B cell (primary cell): Measurements from ENCODE around the gene APOL3. TPM values are rescaled to one million over a fixed set of nuclear protein-coding genes. Genes with fewer than 3 reads are reported as not detected.
A peak's percentile ranks its signal among the peaks of the same experiment; 100 is the strongest.

Experiments used
- ATAC-seq: fragments of 200-7000 bp; cut with Tn5 transposase; one replicate; pipeline ENCODE4 v1.10.0; 2021; ENCODE audit warnings: low read depth, mild to moderate bottlenecking, moderate number of reproducible peaks, moderate library complexity
- CTCF ChIA-PET: fragments of 350-600 bp; sonication (Branson Sonifier 250); formaldehyde crosslinking; loops from one replicate; lab custom pipeline; 2021; ENCODE audit warnings: antibody characterized with exemption, inconsistent platforms; lab: Charles Lee
- POLR2A ChIA-PET: fragments of 350-600 bp; sonication (Branson Sonifier 250); formaldehyde crosslinking; loops from one replicate; lab custom pipeline; 2021; ENCODE audit warnings: antibody characterized with exemption; lab: Charles Lee
- DNase-seq: peaks from one replicate; pipeline ENCODE4 v3.0.0; 2013
- H2AFZ ChIP-seq: 2 replicates; pipeline ENCODE4 v1.6.1; 2012; ENCODE audit warnings: mild to moderate bottlenecking, low read depth, low read length; ENCODE audit not compliant: insufficient read depth, poor library complexity, severe bottlenecking
- H3K27ac ChIP-seq, 2 donors: 1 replicate in 1 of 2; 2 replicates in 1 of 2; pipeline ENCODE4 v1.5.1; 2012 to 2013; ENCODE audit warnings: low read length in 2 of 2, mild to moderate bottlenecking in 2 of 2, moderate library complexity in 1 of 2
- H3K27me3 ChIP-seq, 4 experiments: fragments of 200-600 bp in 1 of 4; sonication (generic) in 1 of 4; replicated peaks in 1 of 4; 1 replicate in 2 of 4; 2 replicates in 2 of 4; pipeline versions ENCODE4 v1.6.1 to v1.7.0; 2013 to 2016; ENCODE audit warnings: low read length in 3 of 4, mild to moderate bottlenecking in 2 of 4, mixed read lengths in 1 of 4, moderate library complexity in 1 of 4; ENCODE audit not compliant: insufficient read depth in 4 of 4, control insufficient read depth in 3 of 4; ENCODE audit errors: control extremely low read depth in 1 of 4
- H3K36me3 ChIP-seq, 2 experiments: replicated peaks in 1 of 2; 1 replicate in 1 of 2; 2 replicates in 1 of 2; pipeline versions ENCODE4 v1.6.1 to v1.7.1; 2013; ENCODE audit warnings: low read length in 1 of 2; ENCODE audit not compliant: insufficient read depth in 2 of 2, control insufficient read depth in 1 of 2; ENCODE audit errors: control extremely low read depth in 1 of 2, extremely low read depth in 1 of 2
- H3K4me1 ChIP-seq, 2 donors: fragments of 200-600 bp in 1 of 2; sonication (generic) in 1 of 2; 1 replicate in 1 of 2; 2 replicates in 1 of 2; pipeline versions ENCODE4 v1.5.1 to v1.6.1; 2013 to 2017; ENCODE audit warnings: low read length in 2 of 2; ENCODE audit not compliant: control insufficient read depth in 2 of 2, insufficient read depth in 2 of 2
- H3K4me2 ChIP-seq: replicated peaks from 2 replicates; pipeline ENCODE3; 2012; ENCODE audit warnings: mild to moderate bottlenecking, low read depth, low read length; ENCODE audit not compliant: poor library complexity, severe bottlenecking
- H3K4me3 ChIP-seq, 5 experiments: fragments of 200-600 bp in 1 of 5; sonication (generic) in 1 of 5; 1 replicate in 3 of 5; 2 replicates in 2 of 5; pipeline versions ENCODE4 v1.5.1 to v1.7.0; 2011 to 2016; ENCODE audit warnings: low read length in 4 of 5, mild to moderate bottlenecking in 4 of 5, low read depth in 2 of 5, control low read depth in 1 of 5, moderate library complexity in 1 of 5; ENCODE audit not compliant: insufficient read depth in 1 of 5; ENCODE audit errors: control extremely low read depth in 1 of 5, extremely low read depth in 1 of 5
- H3K79me2 ChIP-seq: fragments of 200-600 bp; sonication (generic); one replicate; pipeline ENCODE4 v1.6.0; 2016; ENCODE audit warnings: low read length; ENCODE audit not compliant: control insufficient read depth, insufficient read depth
- H3K9ac ChIP-seq: fragments of 200-600 bp; sonication (generic); 2 replicates; pipeline ENCODE4 v1.6.1; 2017; ENCODE audit warnings: mild to moderate bottlenecking, low read length, moderate library complexity
- H3K9me3 ChIP-seq, 3 donors: one replicate each; pipeline versions ENCODE4 v1.6.1 to v1.7.1; 2013; ENCODE audit warnings: low read length in 2 of 3; ENCODE audit not compliant: control insufficient read depth in 2 of 3, insufficient read depth in 1 of 3; ENCODE audit errors: control extremely low read depth in 1 of 3
- H4K20me1 ChIP-seq: 2 replicates; pipeline ENCODE4 v1.6.0; 2012; ENCODE audit warnings: mild to moderate bottlenecking, low read length; ENCODE audit not compliant: insufficient read depth, control insufficient read depth, poor library complexity, severe bottlenecking
- H3K27ac Mint-ChIP-seq: one replicate; pipeline ENCODE4 v1.8.0; 2021; ENCODE audit warnings: mixed read lengths
- H3K27me3 Mint-ChIP-seq: one replicate; pipeline ENCODE4 v1.8.0; 2021; ENCODE audit warnings: mixed read lengths
- H3K4me1 Mint-ChIP-seq: one replicate; pipeline ENCODE4 v1.8.0; 2021; ENCODE audit warnings: mixed read lengths
- H3K4me3 Mint-ChIP-seq: one replicate; pipeline ENCODE4 v1.8.0; 2021; ENCODE audit warnings: mixed read lengths
- H3K9me3 Mint-ChIP-seq: one replicate; pipeline ENCODE4 v1.8.0; 2022; ENCODE audit warnings: mixed read lengths; ENCODE audit not compliant: insufficient read depth
- CTCF ChIP-seq: fragments of 200-600 bp; IDR thresholded peaks from one replicate; pipeline ENCODE4 v1.8.0; 2022; ENCODE audit warnings: antibody characterized with exemption, mild to moderate bottlenecking
- EZH2 ChIP-seq: IDR thresholded peaks from 2 replicates; pipeline ENCODE4 v1.6.1; 2012; ENCODE audit warnings: borderline replicate concordance, low read depth, mild to moderate bottlenecking, moderate library complexity, low read length; ENCODE audit not compliant: insufficient read depth, poor library complexity, severe bottlenecking
- WGBS: methylation state at CpG from one replicate; pipeline ENCODE4 v1.1.5; 2013; ENCODE audit warnings: missing lambda C conversion rate; ENCODE audit not compliant: insufficient coverage; 5-methylcytosine and 5-hydroxymethylcytosine counted together
- intact Hi-C: fragments of 100-400 bp; cut with micrococcal nuclease; formaldehyde crosslinking; loops from one replicate; pipeline ENCODE4 v1.10.0; 2022
- polyA plus RNA-seq: library from polyadenylated mRNA; depleted of rRNA; stranded (reverse); fragments of >200 nt; gene quantifications from 2 replicates; pipeline ENCODE4 v1.2.3, GENCODE V29; 2012
- total RNA-seq, 2 donors: library from RNA; stranded (reverse); fragments of 120-200 nt in 1 of 2; gene quantifications; 1 replicate in 1 of 2; 2 replicates in 1 of 2; pipeline versions ENCODE4 v1.2.3 to v1.2.4, GENCODE V29; 2013 to 2022

APOL3 gene
- total and polyA plus RNA-seq, 2 donors (not counting 1 experiment from before 2014, with no cell fraction given): 55.0 to 97.2 TPM

- Histone ChIP-seq H3K9me3 (no peaks in the 10 kb centered on the region), H3K27me3 (no peaks in the 10 kb centered on the region), H3K79me2 (peaks cover 64% of the 10 kb centered on the region), H3K27ac (no peak overlapping the region), H3K4me1 (peaks cover 12 to 22% of the 10 kb centered on the region in 2 donors), H4K20me1 (peaks cover 25% of the 10 kb centered on the region), H3K4me3 (no peak overlapping the region), H2AFZ (no peak overlapping the region), H3K9ac (no peak overlapping the region), H3K36me3 (peaks cover 0 to 53% of the 10 kb centered on the region in 2 experiments), H3K4me2 (no peak overlapping the region)
- intact Hi-C loops: no loop called here
- DNase-seq (no peak), ATAC-seq (no peak)
- WGBS: 100% methylated on average over 1 of the region's 3 CpGs
- POLR2A ChIA-PET: no interaction called here
- no peaks in the 10 kb centered on the region for H3K27me3 Mint-ChIP-seq
- H3K9me3 Mint-ChIP-seq: peaks cover 5% of the 10 kb centered on the region
- peak overlapping the region; percentile 4 for H3K27ac Mint-ChIP-seq
- CTCF ChIA-PET: interaction anchor here (0.6 to 2.7 kb wide), 4 partner anchors 11 to 220 kb away, joined by 4 to 13 read pairs (median 8); no protein-coding TSS in a partner anchor
- no peak overlapping the region for H3K4me3 Mint-ChIP-seq
- peaks cover 35% of the 10 kb centered on the region for H3K4me1 Mint-ChIP-seq
- TF ChIP-seq CTCF: no peak
- TF ChIP-seq EZH2: no peak
Measured at GRCh38 chr22:36152088-36152487, 8.5 kb downstream of the APOL3 start.

GRCh38 chr22:36151006-36151595 lies 9.5 kb downstream of the APOL3 start:
- Mint-ChIP-seq H3K9me3 (peaks cover 5% of the 10 kb centered on the region), H3K27me3 (no peaks in the 10 kb centered on the region), H3K4me3 (no peak overlapping the region), H3K4me1 (peaks cover 25% of the 10 kb centered on the region), H3K27ac (no peak overlapping the region)
- no peak for TF ChIP-seq EZH2
- POLR2A ChIA-PET: no interaction called here
- Histone ChIP-seq H3K27me3 (no peaks in the 10 kb centered on the region), H2AFZ (no peak overlapping the region), H3K9me3 (no peaks in the 10 kb centered on the region), H3K9ac (no peak overlapping the region), H3K4me1 (peaks cover 6 to 13% of the 10 kb centered on the region in 2 donors), H3K4me2 (no peak overlapping the region), H3K79me2 (peaks cover 54% of the 10 kb centered on the region), H3K4me3 (no peak overlapping the region), H4K20me1 (peaks cover 25% of the 10 kb centered on the region), H3K27ac (no peak overlapping the region), H3K36me3 (peaks cover 0 to 57% of the 10 kb centered on the region in 2 experiments)
- CTCF ChIA-PET: interaction anchor here (1.8 to 2.7 kb wide), 2 partner anchors 26 to 29 kb away, joined by 8 to 9 read pairs; no protein-coding TSS in a partner anchor
- intact Hi-C loops: no loop called here
- WGBS: no CpG with 5 or more reads among the region's 3 CpGs
- DNase-seq (no peak), ATAC-seq (no peak)
